Dermis blood vessel endothelial cell (primary cell): ENCODE results near the gene PREP. TPM values are rescaled to one million over a fixed set of nuclear protein-coding genes. Genes with fewer than 3 reads are reported as not detected.
A peak's percentile ranks its signal among the peaks of the same experiment; 100 is the strongest.

Experiments
- DNase-seq: peaks from one replicate; pipeline ENCODE4 v3.0.0; 2010
- total RNA-seq: library from RNA; depleted of rRNA; stranded (reverse); fragments of >200 nt; gene quantifications from 2 replicates; pipeline ENCODE4 v1.2.3, GENCODE V29; 2014

The PREP gene
- total RNA-seq, 1 donor from 2014 or later = 20.3 TPM

DNA sequence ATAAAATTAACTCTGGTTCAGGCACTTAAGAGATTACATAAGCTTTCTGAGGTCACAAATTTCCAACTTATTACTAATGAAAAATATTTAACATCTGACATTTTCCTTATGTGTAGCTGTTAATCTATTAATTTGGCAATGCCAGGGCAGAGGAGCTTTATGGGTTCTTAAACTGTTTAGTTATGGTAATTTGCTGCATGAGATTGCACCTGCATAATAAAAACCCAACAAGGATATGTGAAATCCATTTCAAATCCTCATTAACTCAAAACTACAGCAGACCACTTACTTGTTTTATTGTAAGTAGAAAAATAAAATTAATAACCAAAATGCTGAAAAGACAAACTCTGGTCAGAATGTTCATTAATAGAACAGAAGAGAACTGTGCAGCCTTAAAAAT, 98.1 kb downstream of the PREP start:
- DNase-seq = no peak

DNA sequence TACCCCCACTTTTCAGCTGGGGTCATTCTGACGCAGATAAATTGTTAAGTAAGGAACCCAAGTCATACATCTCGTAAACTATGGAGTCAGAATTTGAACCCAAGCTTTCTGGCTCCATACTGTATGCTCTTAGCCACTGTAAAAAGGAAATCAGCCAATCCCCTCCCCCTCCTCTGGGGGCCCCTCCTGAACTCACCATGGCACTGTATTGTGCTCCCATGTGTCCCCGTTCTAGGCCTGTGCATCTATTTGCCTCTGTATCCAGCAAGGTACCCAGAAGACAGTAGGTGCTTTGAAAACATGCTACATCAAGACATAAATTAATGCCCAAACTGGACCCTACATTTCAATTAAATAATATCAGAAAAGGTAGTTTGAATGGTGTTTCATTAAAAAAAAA, 98.5 kb downstream of the PREP start:
- DNase-seq = no peak

DNA sequence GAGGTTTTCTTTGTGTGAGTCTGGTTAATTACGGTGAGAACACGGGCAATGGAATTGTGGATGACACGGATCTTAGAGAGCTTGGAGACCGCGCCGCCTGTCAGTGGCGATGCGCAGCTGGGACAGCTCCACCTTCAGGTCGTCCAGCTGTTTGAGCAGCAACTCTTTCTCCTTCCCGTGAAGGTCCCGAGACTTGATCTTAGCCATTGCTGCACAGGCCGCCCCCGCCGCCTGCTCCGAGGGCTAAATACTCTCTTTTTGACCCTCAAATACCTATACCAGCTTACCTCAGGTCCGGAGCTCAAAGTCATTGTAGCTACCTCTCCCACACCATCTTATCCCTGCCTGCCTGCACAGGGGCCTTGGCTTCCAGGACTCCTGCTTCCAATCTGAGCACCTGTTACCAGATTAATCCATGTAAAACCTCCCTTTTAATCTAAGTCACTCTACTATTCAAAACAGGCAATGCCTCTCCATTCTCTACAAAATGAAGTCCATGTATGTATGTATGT, 100.2 kb downstream of the PREP start:
- no peak for DNase-seq

DNA sequence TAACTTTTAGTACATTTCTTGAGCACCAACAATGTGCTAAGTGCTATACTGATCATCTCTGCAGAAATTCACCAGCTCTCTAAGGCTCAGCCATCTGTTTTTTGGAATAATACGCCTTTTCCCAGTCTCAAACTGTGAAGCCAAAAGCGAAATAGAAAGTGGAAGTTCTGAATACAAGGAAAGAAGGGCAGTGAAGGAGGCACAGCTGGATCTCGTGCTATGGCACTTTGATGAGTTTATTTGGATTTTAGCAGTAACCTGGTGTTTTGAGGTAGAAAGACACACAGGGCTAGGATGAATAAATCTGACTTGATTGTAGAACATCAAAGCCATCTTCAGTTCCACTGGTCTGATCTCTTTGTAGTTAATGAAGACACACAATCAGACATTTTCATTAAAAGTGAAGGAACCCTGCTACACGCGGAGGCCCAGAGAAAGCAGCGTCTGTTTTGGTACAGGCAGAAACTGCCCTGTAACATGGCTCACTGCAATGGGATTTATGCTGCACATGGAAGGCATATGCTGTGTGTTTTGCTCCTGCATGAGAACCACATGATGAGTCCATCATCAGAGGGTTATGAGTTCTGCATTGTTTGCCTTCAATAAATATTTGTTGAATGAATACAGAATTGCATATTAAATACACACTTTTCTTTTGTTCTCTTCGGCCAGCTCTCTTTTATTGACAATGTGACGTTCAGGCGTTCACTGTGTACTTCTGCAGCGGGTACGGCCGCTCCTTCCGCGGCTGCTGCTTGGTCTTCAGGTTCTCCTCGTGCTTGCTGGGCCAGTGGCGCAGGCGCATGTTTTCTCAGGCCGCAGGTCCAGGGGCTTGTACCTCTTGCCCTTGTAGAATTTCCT, 100.9 kb downstream of the PREP start:
- no peak for DNase-seq

DNA sequence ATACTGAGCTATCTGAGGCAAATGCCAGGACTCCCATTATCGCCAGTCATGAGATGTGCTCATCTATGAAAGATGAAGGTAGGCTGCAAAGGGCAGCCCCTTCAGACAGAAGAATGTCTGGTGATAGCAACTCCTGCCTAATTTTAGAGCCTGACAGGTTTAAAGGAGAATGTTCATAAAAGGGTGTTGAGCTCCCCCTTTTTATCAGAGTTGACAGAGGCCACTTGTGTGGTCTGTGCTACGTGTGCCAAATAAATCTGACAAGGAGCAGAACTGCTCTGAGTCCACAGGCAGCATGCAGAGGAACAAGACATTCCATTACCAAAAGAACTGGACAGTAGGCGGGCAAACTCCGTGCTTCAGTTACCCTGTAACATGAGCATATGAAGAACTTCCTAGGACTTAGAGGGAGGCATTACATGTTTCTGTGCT, 101.8 kb downstream of the PREP start:
- no peak for DNase-seq

DNA sequence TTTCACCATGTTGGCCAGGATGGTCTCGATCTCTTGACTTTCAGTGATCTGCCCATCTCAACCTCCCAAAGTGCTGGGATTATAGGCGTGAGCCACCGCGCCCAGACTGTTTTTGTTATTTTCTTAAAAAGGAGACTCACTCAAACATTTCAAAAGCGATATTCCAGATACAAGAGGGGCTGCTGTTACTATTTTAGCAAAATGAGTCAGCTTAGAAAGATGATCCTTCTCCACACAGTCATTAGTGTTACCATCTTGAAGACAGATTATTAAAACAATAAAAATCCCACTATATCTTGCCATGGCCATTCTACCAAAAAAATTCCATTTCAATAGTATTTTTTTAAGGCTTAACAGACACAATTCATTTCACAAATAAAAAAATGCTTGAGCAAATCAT, 102.8 kb downstream of the PREP start:
- DNase-seq = no peak

DNA sequence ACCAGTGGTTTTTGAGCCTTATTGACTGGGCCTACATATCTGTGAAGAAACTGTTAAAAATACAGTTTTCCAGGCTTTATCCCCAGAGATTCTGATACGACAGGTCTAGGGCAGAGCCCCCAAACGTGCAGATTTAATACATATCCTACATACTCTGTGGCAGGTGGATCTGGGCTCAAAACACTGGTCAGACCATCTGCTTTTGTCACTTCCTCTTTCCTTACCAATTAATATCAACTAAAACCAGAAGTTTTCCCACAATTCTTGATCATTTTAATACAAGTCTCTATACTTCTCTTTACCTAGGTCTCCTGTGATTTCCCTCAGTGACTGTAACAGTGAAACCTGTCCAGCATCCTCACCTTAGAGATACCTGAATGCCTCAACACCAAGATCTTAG, 108.8 kb downstream of the PREP start:
- no peak for DNase-seq

DNA sequence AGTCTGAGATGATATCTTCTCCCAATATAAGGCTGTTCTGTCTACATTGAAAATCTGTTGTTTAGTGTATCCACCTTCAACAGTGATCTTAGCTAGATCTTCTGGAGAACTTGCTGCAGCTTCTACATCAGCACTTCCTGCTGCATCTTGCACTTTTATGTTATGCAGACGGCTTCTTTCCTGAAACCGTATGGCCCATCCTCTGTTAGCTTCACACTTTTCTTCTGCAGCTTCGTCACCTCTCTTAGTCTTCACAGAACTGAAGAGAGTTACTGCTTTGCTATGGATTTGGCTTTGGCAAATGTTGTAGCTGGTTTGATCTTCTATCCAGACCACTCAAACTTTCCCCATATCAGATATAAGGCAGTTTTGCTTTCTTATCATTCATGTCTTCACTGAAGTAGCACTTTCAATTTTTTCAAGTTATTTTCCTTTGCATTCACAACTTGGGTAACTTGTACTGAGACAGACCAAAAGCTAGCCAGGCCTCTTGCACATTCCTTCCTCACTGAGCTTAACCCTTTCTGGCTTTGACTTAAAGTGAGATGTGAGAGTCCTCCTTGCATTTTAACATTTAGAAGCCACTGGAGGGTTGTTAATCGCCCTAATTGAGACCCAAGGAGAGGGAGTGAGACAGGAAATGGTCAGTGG, 110.1 kb downstream of the PREP start:
- no peak for DNase-seq

DNA sequence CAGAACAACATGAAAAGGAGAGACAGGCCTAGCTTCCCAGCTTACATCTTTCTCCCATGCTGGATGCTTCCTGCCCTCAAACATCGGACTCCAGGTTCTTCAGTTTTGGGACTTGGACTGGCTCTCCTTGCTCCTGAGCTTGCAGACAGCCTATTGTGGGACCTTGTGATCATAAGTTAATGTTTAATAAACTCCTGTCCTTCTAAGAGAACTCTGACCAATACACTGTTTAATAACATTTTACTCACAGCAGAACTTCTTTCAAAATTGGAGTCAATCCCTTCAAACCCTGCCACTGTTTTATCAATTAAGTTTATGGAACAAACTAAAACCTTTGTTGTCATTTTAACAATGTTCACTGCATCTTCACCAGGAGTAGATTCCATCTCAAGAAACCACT, 111.4 kb downstream of the PREP start:
- DNase-seq = no peak

DNA sequence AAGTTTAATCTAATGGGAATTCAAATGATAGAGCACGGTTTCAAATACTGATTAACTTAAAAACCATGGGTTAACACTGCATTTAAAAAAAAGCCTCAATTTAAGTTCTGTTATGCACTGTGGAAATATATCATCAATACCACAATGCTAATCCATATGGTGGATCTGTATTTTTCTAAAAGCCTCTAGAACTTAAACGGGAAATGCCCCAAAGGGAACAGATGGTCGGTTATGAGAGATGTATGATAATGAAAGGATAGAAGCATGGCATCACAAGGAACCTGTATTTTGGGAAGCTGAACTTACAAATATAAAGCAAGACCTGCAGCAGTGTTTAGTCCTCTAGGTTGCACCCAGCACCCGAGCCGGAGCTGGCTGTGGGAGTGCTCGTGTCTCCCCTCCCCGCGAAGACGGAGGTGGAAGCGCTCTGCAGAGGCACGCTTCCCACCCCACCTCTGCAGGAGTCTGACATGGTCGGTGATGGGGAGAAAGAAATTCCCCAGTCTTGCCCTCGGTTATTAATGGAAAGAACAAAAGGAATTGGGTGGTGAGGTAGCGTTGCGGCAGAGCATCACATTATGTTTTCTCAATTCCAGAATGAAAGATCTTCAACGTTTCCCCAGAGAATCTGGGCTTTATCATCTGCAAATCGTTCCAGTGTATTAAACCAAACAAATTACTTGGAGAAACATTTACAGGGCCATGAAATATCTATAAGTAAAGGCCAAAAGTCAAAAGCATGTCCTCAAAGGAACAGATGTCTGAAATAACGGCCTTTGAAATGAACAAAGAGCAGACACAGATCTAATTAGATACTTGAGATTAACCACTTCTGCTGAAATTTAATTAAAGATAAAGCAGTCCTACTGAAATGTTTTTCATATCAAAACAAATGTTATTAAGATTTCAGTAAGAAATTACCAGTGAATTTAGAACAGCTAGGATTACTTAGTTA, 120.0 kb downstream of the PREP start:
- DNase-seq = no peak

DNA sequence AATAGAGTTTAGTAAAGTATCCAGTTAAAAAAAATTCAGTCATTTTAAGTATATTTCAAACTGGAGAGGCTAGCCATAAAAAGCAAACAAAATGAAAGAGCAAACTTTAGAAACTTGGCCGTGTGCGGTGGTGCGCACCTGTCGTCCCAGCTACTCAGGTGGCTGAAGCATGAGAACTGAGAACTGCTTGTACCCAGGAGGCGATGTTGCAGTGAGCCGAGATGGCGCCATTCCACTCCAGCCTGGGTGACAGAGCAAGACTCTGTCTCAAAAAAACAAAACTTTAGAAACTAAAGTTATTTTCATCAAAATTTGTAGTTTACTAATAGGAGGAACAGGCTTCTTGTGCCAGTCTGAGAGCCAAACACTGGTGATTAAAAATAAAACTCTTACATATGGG, 122.8 kb downstream of the PREP start:
- DNase-seq = no peak

DNA sequence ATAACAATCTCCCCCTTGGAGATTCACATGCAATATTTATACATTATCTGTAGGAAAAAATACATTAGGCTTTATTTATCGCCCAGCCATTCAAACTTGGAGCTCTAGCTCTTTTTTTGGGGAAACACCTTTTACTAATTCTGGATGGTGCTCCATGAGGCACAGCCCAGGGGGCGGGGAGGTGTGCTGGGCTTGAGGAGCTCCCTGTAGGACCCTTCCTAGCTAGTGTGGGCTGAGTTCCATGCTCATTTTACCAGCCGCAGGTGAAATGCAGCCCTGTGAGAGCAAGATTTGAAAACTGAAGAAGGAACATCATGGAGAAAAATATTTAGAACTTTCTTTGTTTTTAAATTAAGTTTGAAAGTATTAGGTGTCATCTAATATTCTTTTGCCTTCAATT, 123.4 kb downstream of the PREP start:
- DNase-seq = no peak

DNA sequence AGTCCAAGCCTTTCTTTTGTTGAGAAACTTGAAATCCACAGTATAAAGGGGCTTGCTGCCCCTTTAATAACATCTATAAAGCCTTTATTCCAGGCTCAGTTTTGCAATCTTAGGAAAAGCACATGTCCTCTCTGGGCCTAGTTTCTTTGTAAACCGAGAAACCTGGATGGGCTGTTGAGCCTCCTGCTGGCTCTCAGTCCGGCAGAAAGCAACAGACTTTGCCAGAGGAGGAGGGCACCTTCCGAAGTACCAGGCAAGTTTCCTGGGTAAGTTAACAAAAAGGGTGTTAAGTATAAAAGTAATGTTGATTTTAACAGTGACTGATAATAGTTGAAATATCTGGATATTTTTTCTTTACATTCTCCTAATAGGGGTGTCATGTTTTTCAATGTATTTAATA, 124.1 kb downstream of the PREP start:
- DNase-seq = no peak

DNA sequence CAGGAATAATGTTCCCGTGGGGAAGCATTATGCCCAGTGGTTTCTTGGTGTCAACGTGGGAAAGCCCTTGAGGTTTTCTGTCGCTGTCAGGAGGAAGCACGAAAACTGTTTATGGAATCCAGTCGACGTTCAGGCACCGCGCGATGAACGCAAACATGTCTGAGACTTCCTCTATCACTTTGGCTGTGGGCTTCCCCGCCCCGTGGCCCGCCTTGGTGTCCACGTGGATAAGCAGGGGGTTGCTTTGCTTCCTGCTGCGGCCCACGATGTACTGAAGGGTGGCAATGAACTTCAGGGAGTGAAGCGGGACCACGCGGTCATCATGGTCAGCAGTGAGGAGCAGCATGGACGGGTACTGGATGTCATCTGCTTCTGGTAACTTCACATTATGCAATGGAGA, 124.8 kb downstream of the PREP start:
- DNase-seq = no peak

DNA sequence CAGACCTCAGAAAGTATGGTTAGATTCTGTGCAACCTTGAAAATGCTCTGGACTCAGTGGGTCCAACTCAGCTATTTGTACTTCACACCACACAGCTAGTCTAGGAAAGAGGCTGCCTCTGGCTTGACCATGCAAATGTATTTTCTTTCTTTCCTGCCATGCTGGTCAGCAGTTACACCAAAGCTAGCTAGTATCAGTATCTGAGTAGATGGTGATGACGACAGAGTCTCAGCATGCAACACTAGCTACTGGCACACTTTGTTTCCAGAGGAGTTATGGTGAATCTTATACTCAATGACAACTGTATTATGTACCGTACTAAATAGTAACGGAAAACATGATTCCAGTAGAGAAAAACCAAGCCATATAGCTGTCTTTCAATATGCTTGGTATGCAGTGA, 126.5 kb downstream of the PREP start:
- DNase-seq = no peak

DNA sequence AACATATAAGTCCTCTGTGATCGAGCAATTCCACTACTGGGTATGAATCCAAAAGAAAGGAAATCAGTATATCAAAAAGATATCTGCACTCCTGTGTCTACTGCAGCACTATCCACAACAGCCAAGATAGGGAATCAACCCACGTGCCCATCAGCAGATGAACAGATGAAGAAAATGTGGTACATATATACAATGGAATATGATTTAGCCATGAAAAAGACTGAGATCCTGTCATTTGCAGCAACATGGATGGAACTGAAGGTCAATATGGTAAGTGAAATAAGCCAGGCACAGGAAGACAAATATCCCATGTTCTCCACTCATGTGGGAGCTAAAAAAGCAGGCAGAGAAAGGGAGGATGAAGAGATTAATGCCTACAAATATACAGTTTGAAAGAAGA, 127.3 kb downstream of the PREP start:
- DNase-seq = no peak

DNA sequence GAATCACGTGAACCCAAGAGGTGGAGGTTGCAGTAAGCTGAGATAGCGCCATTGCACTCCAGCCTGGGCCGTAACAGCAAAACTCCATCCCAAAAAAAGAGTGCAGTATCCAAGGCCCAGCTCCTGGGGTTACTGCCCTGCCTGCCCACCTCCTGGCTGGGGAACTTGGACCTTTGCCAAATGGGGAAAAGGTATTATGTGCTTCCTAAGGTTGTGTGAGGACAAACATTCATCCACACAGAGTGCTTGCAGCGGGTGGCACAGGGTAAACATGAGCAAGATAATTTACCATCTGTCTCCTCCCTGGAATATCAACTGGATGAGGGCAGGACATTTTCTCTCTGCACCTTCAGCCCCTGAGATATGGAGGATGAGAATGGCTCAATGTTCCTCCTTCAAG, 128.2 kb downstream of the PREP start:
- DNase-seq = no peak

DNA sequence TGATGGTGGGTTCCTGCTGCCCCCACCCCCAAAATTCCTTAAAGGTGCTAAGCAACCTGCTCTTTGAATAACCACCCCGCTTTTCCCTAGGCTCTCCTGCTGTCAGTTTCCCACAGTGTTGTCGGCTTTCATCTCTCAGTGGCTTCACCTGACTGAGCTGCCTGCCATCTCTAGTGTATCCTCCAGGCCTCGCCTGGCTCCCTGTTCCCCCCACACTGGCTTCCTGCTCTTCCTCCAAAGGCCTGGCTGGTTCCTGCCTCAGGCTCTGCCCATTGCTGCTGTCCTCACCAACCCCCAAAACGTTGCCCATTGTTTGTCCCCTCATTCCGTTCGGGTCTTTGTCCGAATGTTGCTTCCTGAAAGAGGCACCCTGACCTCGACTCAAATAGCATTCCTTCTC, 129.3 kb downstream of the PREP start:
- DNase-seq = peak; percentile 10

DNA sequence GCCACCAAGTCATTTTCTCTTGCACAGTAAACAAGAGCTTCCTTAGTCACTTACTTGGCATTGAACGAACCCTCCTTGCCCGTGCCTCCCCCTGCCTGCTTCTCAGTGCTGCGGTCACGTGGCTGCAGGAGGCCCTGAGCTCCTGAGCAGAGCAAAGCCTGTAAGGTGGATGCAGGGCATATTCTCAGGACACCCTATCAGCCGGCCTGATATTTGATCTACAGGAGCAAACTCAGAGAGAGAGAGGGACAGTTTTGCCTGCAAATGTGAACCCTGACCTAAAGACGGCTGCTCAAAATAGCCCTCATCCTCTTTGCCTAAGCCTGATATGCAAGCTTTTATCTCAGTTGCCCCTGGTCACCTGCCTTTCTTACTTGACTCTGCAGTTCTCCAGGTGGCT, 130.1 kb downstream of the PREP start:
- peak; percentile 20 for DNase-seq

DNA sequence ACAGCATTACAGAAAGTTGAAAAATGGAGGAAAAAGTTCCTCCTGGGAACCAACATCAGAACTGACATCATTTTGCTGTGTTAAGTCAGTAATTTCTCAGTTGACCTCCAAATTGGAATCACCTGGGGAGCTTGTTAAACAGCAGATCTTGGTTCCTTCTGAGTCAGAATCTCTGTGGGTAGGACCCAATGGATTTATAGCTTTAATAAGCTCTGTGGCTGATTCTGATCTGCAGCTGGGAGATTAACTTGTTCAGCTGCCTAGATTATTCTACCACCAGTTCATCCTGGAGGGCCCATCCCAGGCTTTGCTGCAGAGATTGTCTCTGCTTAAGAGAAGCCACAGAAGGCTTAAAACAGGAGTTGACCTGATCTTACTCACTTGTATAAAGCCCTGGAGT, 132.4 kb downstream of the PREP start:
- no peak for DNase-seq

DNA sequence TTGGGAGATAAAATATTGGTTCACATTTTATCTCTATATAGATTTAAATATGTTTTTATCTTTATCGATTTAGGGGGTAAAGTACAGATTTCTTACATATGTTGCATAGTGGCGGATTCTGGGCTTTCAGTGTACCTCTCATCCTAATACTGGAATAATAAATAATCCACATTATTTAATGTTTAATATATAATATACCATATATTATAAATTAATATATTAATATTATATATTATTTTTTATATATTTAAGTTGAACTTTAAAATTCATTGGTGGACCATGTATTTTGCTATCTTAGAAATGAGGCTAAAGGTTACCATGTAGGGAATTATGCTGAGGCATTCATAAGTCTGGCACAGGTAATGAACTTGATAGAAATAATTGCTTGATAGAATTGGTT, 133.5 kb downstream of the PREP start:
- DNase-seq = no peak

DNA sequence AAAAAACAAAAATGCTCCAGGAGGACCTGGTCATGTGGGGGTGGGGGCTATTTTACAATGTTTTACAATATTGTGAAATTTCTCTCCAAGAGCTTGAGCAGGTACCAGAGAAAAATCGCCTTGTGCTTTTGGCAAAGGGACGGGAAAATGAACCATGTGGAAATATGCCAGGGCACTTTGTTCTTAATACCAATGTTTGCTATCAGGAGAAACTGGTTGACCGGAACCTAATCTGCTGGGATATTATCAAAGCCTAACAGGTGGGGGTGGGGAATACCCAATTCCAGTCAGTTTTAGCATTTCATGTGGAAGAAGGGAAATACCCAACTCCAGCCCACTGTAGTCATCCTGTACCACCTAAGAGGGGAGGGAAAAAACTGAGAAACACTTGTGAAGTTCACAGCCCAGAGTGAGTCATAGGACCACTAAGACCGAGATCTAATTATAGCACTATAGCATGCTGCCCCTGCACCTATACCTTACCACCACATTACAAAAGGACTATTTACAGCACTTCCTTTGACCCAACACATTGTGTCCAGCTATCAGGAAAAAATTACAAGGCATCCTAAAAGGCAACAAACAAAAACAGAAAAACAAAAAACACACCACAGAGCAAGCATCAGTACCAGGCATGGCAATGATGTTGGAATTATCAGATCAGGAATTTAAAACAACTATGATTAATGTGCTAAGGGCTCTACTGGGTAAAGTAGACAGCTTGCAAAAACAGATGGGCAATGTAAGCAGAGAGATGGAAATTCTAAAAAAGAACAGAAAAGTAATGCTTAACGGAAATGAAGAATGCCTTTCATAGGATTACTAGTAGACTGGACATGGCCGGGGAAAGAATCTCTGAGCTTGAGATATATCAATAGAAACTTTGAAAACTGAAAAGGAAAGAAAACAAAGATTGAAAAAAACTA, 138.9 kb downstream of the PREP start:
- DNase-seq = no peak
